GM23338 (cell line): ENCODE data around the gene DAD1. TPM values are rescaled to one million over a fixed set of nuclear protein-coding genes. Genes with fewer than 3 reads are reported as not detected.

Source experiments
- ATAC-seq: fragments of 200-7000 bp; cut with Tn5 transposase; 3 replicates; pipeline ENCODE4 v1.9.1; 2020
- DNase-seq: peaks from one replicate; pipeline ENCODE4 v3.0.0-alpha.2; 2015; ENCODE audit warnings: low spot score
- H2AFZ ChIP-seq: fragments of 200-600 bp; sonication (generic); 2 replicates; pipeline ENCODE4 v1.8.0; 2016; ENCODE audit warnings: antibody characterized with exemption, mild to moderate bottlenecking, moderate library complexity
- H3F3A ChIP-seq: fragments of 200-600 bp; sonication (generic); replicated peaks from 2 replicates; pipeline ENCODE4 v1.8.0; 2017; ENCODE audit warnings: antibody characterized with exemption, mixed run types, low read depth
- H3K27ac ChIP-seq: fragments of 200-600 bp; sonication (generic); 2 replicates; pipeline ENCODE4 v1.6.1; 2016; ENCODE audit warnings: low read depth
- H3K27me3 ChIP-seq: fragments of 200-600 bp; sonication (generic); 2 replicates; pipeline ENCODE4 v1.8.0; 2016; ENCODE audit warnings: mild to moderate bottlenecking, mixed run types, moderate library complexity; ENCODE audit not compliant: insufficient read depth
- H3K36me3 ChIP-seq: fragments of 200-600 bp; sonication (generic); 2 replicates; pipeline ENCODE4 v1.8.0; 2016; ENCODE audit warnings: mild to moderate bottlenecking; ENCODE audit not compliant: insufficient read depth
- H3K4me1 ChIP-seq: fragments of 200-600 bp; sonication (generic); 2 replicates; pipeline ENCODE4 v1.8.0; 2016; ENCODE audit warnings: mild to moderate bottlenecking, moderate library complexity; ENCODE audit not compliant: insufficient read depth
- H3K4me2 ChIP-seq: fragments of 200-600 bp; sonication (generic); 2 replicates; pipeline ENCODE4 v1.7.1; 2017; ENCODE audit warnings: mixed run types
- H3K4me3 ChIP-seq: fragments of 200-600 bp; sonication (generic); 2 replicates; pipeline ENCODE4 v1.6.1; 2016; ENCODE audit warnings: mixed run types
- H3K79me2 ChIP-seq: fragments of 200-600 bp; sonication (generic); replicated peaks from 2 replicates; pipeline ENCODE4 v1.8.0; 2017; ENCODE audit warnings: mild to moderate bottlenecking; ENCODE audit not compliant: insufficient read depth
- H3K9me2 ChIP-seq: fragments of 200-600 bp; sonication (generic); 2 replicates; pipeline ENCODE4 v1.8.0; 2017; ENCODE audit not compliant: insufficient read depth
- H4K20me1 ChIP-seq: fragments of 200-600 bp; sonication (generic); replicated peaks from 2 replicates; pipeline ENCODE4 v1.8.0; 2017; ENCODE audit warnings: mild to moderate bottlenecking; ENCODE audit not compliant: insufficient read depth
- H3K27ac Mint-ChIP-seq: 2 replicates; pipeline ENCODE4 v1.8.0; 2020; ENCODE audit warnings: inconsistent platforms, mild to moderate bottlenecking, moderate library complexity, mixed read lengths
- H3K27me3 Mint-ChIP-seq: 3 replicates; pipeline ENCODE4 v1.8.0; 2022; ENCODE audit warnings: low read depth, mild to moderate bottlenecking, moderate library complexity, mixed read lengths, inconsistent platforms; ENCODE audit not compliant: insufficient read depth, poor library complexity
- H3K36me3 Mint-ChIP-seq: 3 replicates; pipeline ENCODE4 v1.8.0; 2021; ENCODE audit warnings: low read depth, mild to moderate bottlenecking, inconsistent platforms, moderate library complexity, mixed read lengths
- H3K4me1 Mint-ChIP-seq: 3 replicates; pipeline ENCODE4 v1.8.0; 2020; ENCODE audit warnings: mild to moderate bottlenecking, inconsistent platforms, mixed read lengths
- H3K4me3 Mint-ChIP-seq: 3 replicates; pipeline ENCODE4 v1.8.0; 2021; ENCODE audit warnings: moderate library complexity, mild to moderate bottlenecking, inconsistent platforms, mixed read lengths
- H3K9me3 Mint-ChIP-seq: 3 replicates; pipeline ENCODE4 v1.8.0; 2020; ENCODE audit warnings: moderate library complexity, mild to moderate bottlenecking, inconsistent platforms, mixed read lengths
- CREB1 ChIP-seq: fragments of 250-450 bp; sonication (Bioruptor Pico); IDR thresholded peaks from 2 replicates; pipeline ENCODE4 v1.5.0; 2020; ENCODE audit warnings: low read depth, mild to moderate bottlenecking, moderate library complexity
- CTCF ChIP-seq, 2 experiments: fragments of 200-600 bp in 1 of 2; sonication (generic) in 1 of 2; conservative IDR thresholded peaks; 2 replicates each; pipeline versions ENCODE4 v1.5.1 to v1.6.1; 2016 to 2017; ENCODE audit warnings: antibody characterized with exemption in 2 of 2, low read depth in 2 of 2, mild to moderate bottlenecking in 2 of 2, moderate library complexity in 1 of 2
- ETS1 ChIP-seq: IDR thresholded peaks from 2 replicates; pipeline ENCODE4 v1.6.1; 2016; ENCODE audit warnings: antibody characterized with exemption
- EZH2 ChIP-seq: fragments of 200-600 bp; sonication (generic); IDR thresholded peaks from one replicate; pipeline ENCODE4 v1.8.0; 2017; ENCODE audit warnings: antibody characterized with exemption, mild to moderate bottlenecking, low read depth; ENCODE audit not compliant: unreplicated experiment
- EZH2phosphoT487 ChIP-seq: fragments of 200-600 bp; sonication (generic); IDR thresholded peaks from one replicate; pipeline ENCODE4 v1.8.1; 2018; ENCODE audit warnings: antibody characterized with exemption; ENCODE audit not compliant: unreplicated experiment
- JUNB ChIP-seq: IDR thresholded peaks from one replicate; pipeline ENCODE4 v1.6.1; 2016; ENCODE audit warnings: antibody characterized with exemption; ENCODE audit not compliant: unreplicated experiment
- NANOG ChIP-seq: IDR thresholded peaks from 2 replicates; pipeline ENCODE4 v1.6.1; 2016; ENCODE audit warnings: antibody characterized with exemption, borderline replicate concordance
- ZNF114 ChIP-seq: fragments of 250-450 bp; sonication (Bioruptor Pico); IDR thresholded peaks from 2 replicates; pipeline ENCODE4 v1.5.0; 2020; ENCODE audit warnings: mild to moderate bottlenecking, moderate library complexity
- ZNF331 ChIP-seq: fragments of 250-450 bp; sonication (Bioruptor Pico); IDR thresholded peaks from 2 replicates; pipeline ENCODE4 v1.5.0; 2020; ENCODE audit warnings: low read depth, mild to moderate bottlenecking, moderate library complexity
- ZNF462 ChIP-seq: fragments of 250-450 bp; sonication (Bioruptor Pico); IDR thresholded peaks from 2 replicates; pipeline ENCODE4 v1.5.0; 2020; ENCODE audit warnings: mild to moderate bottlenecking, moderate library complexity
- polyA plus RNA-seq: library from polyadenylated mRNA; unstranded; fragments of >200 nt; fragmentation: Nextera tagmentation; extraction: Ambion mirVana; gene quantifications from 2 replicates; pipeline ENCODE4 v1.2.1, GENCODE V29; 2016
- total RNA-seq: library from RNA; depleted of rRNA; stranded (reverse); fragments of >200 nt; shearing (Covaris generic); gene quantifications from 2 replicates; pipeline ENCODE4 v1.2.3, GENCODE V29; 2014

Gene DAD1
- total and polyA plus RNA-seq, 2 experiments from 2014 or later = 180 to 252 TPM

GRCh38 chr14:22534547-22534946, 54.5 kb downstream of the DAD1 start (continued):
- TF ChIP-seq ZNF331 (no peak), CREB1 (CRISPR knock-in tag) (no peak), CTCF (conservative IDR thresholded peaks at IDR 0.05; ENCODE audit: low read depth in 2 of 2) (no peak), ETS1 (no peak)

GRCh38 chr14:22533739-22534359, 55.2 kb downstream of the DAD1 start:
- Histone ChIP-seq H3K79me2 (no peaks in the 10 kb centered on the region), H3K9me2 (0 out of 2 replicates have a peak, but pooled peaks cover 3% of the 10 kb centered on the region), H4K20me1 (no peaks in the 10 kb centered on the region), H3K4me2 (no peak overlapping the region), H2AFZ (no peak overlapping the region), H3F3A (no peaks in the 10 kb centered on the region), H3K4me1 (no peaks in the 10 kb centered on the region), H3K27ac (no peak overlapping the region), H3K36me3 (no peaks in the 10 kb centered on the region), H3K27me3 (no peaks in the 10 kb centered on the region), H3K4me3 (no peak overlapping the region)
- no peak overlapping the region for H3K4me3 Mint-ChIP-seq
- H3K36me3 Mint-ChIP-seq = no peaks in the 10 kb centered on the region
- ATAC-seq = no peak
- H3K4me1 Mint-ChIP-seq = no peaks in the 10 kb centered on the region; the same call in 2 of the 3 replicates
- no peak for DNase-seq
- no peaks in the 10 kb centered on the region for H3K9me3 Mint-ChIP-seq
- peaks cover 2% of the 10 kb centered on the region for H3K27me3 Mint-ChIP-seq
- H3K27ac Mint-ChIP-seq = no peak overlapping the region
- TF ChIP-seq JUNB = no peak
- TF ChIP-seq ZNF114 (CRISPR knock-in tag) = no peak
- no peak for TF ChIP-seq ZNF462
- no peak for TF ChIP-seq NANOG
- no peak for TF ChIP-seq CREB1 (CRISPR knock-in tag)
- no peak for TF ChIP-seq ZNF331
- no peak for TF ChIP-seq EZH2phosphoT487
- no peak for TF ChIP-seq EZH2
- no peak for TF ChIP-seq ETS1
